HG03064 (cell line): ENCODE data around the gene NOP56.
A peak's percentile ranks its signal among the peaks of the same experiment; 100 is the strongest.

Source experiments
- ATAC-seq: cut with Tn5 transposase; IDR thresholded peaks from one replicate; pipeline ENCODE4 v1.9.1; 2021; ENCODE audit warnings: low read depth; ENCODE audit not compliant: unreplicated experiment

NOP56 gene

DNA sequence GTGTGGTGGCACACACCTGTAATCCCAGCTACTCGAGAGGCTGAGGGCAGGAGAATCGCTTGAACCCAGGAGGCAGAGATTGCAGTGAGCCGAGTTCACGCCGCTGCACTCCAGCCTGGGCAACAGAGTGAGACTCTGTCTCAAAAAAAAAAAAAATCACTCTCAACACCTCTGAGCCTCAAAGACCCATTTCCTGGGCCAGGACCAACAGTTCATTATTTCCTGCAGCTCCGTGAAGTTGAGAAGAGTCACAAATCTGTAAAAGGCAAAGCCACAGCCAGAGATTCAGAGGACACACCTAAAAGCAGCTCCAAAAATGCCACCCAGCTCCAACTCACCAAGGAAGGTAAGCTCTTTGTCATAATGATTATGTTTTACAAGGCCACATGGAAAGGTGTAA lies 15.2 kb upstream of the NOP56 start:
- no peak for ATAC-seq

DNA sequence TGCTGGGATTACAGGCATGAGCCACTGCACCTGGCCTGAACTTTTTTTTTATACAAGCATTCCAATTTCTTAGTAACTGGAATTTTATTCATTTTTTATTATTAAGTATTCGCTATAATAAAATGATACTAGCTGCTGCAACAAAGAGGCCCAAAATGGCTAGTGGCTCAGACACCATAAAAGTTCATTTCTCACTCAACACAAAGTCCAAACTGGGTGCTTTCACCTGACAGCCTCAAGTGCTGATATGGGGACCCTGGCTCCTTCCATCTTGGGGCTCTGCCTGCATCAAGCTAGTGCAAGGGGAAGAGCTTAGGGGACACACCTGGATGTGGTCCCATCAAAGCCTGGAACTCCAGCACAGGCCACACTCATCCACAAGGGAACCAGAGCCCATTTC lies 12.2 kb upstream of the NOP56 start:
- no peak for ATAC-seq

GRCh38 chr20:2640899-2641298 lies 11.5 kb upstream of the NOP56 start:
- ATAC-seq: no peak

GRCh38 chr20:2643708-2644107 lies 8.7 kb upstream of the NOP56 start:
- no peak for ATAC-seq

DNA sequence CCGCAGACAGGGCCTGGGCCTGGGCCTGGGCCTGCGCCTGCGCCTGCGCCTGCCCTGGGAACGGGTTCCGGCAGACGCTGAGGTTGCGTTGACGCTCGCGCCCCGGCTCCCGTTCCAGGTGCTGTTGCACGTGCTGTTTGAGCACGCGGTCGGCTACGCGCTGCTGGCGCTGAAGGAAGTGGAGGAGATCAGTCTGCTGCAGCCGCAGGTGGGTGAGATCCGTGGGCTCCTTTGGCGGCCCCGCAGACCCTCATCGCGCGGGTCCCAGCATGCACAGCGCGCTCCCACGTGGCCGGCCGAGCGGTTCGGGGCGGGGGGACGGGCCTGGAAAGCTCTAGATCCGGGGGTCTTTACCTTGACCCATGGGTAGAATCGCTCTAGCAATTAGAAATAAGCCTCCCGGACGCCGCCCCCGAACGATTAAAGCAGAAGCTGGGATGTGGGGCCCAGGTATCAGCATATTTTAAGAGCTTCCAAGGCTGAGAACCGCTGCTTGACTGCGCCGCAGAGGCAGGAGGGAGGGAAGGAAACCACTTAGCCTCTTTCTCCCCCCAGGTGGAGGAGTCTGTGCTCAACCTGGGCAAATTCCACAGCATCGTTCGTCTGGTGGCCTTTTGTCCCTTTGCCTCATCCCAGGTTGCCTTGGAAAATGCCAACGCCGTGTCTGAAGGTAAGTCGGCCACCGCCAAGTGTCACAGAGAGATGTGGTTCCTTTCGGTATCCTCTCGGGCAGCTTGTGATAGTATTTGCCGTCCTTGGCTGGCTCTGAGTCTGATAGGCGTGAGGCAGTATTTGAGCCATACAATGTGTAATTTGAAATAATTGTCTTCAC lies 508 bp downstream of the NOP56 start:
- ATAC-seq: peak; percentile 37

GRCh38 chr20:2653556-2654383 lies 1.3 kb downstream of the NOP56 start:
- ATAC-seq: no peak

- no peak for ATAC-seq
Measured at GRCh38 chr20:2654384-2654822, 2.0 kb downstream of the NOP56 start.

- no peak for ATAC-seq
Measured at GRCh38 chr20:2654831-2655230, 2.4 kb downstream of the NOP56 start.

DNA sequence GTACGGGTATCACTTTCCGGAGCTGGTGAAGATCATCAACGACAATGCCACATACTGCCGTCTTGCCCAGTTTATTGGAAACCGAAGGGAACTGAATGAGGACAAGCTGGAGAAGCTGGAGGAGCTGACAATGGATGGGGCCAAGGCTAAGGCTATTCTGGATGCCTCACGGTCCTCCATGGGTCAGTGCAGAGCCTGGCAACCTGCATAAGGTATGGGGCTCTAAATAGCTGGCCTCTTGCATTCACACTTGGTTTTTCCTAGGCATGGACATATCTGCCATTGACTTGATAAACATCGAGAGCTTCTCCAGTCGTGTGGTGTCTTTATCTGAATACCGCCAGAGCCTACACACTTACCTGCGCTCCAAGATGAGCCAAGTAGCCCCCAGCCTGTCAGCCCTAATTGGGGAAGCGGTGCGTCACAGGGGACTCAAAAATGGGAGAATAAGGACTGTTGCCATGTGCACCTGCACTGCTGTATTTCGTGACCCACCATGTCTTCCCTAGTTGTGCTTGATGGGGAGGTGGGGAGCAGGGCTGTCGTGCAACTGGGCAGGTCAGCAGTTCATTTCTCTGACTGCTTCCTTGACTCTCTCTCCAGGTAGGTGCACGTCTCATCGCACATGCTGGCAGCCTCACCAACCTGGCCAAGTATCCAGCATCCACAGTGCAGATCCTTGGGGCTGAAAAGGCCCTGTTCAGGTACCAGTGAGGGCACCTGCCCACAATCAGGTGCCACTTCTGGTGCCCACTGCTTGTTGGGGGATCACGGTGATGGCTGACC lies 3.1 kb downstream of the NOP56 start:
- no peak for ATAC-seq

GRCh38 chr20:2656471-2657117 lies 4.2 kb downstream of the NOP56 start:
- ATAC-seq: no peak

DNA sequence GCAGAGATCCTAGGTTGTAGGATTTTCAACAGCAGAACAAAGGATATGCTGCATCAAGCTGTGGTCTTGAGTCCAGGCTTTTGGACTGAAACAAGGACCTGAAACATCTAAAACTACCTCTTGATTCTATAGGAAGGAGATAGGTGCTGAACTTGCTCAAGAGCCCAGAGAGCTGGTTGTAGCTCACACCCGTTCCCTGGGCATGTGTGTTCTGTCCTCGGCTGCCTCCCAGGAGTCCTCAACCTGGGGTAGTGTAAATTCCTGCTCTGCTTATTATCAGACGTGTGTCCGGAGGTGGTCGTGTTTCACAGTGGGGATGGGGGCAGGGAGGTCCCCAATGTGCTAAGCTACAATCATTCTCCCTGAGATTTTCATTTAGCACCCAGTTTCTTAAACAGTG lies 4.8 kb downstream of the NOP56 start:
- no peak for ATAC-seq

DNA sequence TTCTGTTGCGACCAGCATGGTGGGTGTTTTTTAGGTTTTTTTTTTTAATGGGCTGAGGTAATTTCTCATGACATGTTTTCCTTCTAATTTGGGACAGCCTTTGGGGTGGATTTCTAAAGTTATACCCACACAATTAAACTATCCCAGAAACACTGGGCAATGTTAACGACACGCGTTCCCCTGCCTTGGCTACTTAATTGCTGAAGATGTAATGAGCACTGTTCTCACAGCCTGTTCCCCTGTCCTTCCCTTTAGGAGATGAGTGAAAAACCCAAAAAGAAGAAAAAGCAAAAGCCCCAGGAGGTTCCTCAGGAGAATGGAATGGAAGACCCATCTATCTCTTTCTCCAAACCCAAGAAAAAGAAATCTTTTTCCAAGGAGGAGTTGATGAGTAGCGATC lies 5.2 kb downstream of the NOP56 start:
- no peak for ATAC-seq

- no peak for ATAC-seq
Measured at GRCh38 chr20:2658414-2659354, 6.3 kb downstream of the NOP56 start.

GRCh38 chr20:2659547-2659946 lies 7.1 kb downstream of the NOP56 start:
- ATAC-seq: no peak

- ATAC-seq: no peak
Measured at GRCh38 chr20:2663364-2663886, 11.0 kb downstream of the NOP56 start.

DNA sequence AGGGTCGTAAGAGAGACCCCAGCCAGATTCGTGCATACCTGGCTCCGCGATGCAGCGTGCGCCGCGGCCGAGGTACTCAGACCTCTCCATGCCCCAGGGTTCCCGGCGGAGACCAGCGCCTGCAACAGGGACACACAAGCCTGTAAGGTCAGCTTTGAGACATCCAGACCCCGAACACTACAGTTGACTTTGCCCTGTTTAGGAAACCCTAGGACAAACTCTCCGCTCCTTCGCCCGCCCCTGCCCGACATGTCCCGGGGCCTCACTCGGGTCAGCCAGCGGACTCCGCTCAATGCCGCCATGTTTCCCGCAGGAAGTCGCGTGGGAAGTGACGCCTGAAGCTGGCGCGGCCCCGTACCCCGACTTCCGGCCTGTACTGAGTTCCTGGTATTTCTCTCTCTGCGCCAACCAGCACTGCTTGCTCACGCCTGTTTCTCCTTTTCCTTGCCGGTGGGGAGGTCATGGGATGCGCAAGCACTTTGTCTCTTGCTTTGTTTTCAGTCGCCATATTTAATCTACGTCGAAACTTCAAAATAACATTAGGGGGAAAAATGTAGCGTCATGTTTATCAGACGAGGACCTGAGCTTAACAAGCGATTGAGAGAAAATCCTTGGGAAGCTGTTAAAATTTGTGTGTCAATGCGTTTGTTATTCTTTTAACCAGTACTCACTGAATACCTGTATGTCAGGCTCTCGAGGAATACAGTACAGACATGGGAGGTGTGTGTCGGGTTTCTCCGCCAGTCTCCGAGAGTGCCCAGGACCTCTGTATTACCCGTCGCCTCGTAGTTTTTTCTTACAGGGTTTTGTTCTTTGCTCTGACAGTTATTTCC lies 11.7 kb downstream of the NOP56 start, which contains the start of gene IDH3B:
IDH3B (minus strand) TSS at position 330 of the 833 bp plus-strand sequence; CDS start at position 302, 28 bp downstream.
- peak; percentile 77 for ATAC-seq

DNA sequence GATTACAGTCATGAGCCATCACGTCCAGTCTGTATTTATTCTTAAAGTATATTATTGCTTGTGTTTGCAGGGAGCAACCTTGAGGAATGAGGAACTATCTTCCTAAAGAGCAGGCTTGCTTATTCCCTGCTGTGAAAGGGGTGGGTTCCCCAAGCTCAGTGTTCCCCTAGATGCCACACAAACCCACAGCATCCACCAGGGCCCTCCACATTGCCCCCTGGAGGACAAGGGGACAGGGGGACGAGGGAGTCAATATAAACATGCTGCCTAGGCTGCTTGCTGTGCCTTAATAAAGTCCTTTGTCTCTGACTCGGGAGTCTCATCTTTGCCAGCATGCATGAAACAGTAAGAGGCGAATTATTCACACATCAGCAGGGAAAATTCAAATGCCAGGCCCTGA lies 19.5 kb downstream of the NOP56 start:
- no peak for ATAC-seq

DNA sequence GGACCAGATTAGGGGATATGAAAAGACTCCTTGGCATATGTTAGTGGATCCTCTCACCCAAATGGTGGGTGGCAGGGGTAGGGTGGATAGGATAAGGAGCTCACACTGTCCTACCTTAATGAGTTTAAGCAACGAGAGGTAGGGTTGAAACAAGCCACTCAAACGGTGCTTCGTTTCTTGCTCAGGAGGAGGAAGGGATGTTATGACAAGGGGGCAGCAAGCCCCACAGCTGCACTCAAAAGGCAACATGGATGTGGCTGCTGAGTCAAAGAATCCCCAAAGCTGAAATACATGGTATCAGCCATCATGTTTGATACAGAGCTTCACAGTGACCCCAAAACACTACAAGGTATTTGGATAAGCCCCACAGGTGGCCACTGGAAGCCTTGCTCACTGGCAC lies 20.0 kb downstream of the NOP56 start:
- no peak for ATAC-seq
